ENCODE data around the gene DGLUCY.

GRCh38 chr14:91185721-91186120 is 71.8 kb downstream of the DGLUCY start:
- TF ChIP-seq POLR2A (IDR thresholded peaks at IDR 0.05) = no peak
- TF ChIP-seq CTCF (IDR thresholded peaks at IDR 0.05) = no peak

Measured in Peyer's patch (tissue), 4 donors.